Muscle of arm (tissue), 12 donors: ENCODE data around the gene FRAS1. TPM values are rescaled to one million over a fixed set of nuclear protein-coding genes. Genes with fewer than 3 reads are reported as not detected.
"Not testable (repeated sequence)": the region's sequence is repeated elsewhere in the genome, so short reads cannot be mapped to it uniquely, and the experiment has no call there.

Experiments used
- DNase-seq: peaks from one replicate; pipeline ENCODE4 v3.0.0-alpha.2; 2013
- polyA plus RNA-seq, 12 donors: library from polyadenylated mRNA; unstranded; fragments of 120-200 nt; gene quantifications; one replicate each; pipeline ENCODE4 v1.2.1, GENCODE V29; 2013; ENCODE audit not compliant: insufficient read length in 12 of 12

Gene FRAS1
- polyA plus RNA-seq, 12 donors: 5.0 to 19.8 (median 8.0) TPM; not detected in 1

DNA sequence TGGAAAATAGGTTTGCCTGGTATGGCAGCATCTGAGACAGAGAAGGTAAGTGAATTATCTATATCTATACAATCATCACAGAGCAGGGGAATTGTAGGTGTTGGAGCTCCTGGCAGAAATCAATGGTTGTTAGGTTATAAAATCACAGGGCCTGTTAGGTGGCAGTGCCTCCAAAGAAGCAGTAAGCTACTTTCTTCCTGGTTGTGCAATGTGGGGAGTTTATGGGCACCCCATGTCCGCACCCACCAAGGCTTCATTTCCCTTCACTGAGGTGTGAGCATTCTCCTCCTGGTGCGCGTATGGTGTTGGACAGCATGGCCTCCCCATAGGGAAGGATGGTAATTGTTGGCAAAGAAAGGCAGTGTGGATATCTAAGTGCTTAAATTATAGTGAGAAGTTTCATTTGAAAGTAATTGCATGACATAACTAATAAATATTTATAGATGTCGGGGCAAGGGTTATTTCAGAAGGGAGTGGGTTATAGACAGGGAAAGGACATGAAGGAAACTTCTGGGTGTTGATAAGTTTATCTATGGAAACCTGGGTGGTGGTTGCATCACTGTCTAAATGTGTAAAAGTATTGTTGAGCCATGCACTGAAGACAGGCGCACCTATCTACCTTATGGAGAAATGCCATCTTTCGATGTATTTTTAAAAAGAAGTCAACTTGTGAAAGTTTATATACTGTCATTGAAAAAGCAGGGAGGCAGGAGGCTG lies 153.7 kb downstream of the FRAS1 start:
- DNase-seq: no peak

DNA sequence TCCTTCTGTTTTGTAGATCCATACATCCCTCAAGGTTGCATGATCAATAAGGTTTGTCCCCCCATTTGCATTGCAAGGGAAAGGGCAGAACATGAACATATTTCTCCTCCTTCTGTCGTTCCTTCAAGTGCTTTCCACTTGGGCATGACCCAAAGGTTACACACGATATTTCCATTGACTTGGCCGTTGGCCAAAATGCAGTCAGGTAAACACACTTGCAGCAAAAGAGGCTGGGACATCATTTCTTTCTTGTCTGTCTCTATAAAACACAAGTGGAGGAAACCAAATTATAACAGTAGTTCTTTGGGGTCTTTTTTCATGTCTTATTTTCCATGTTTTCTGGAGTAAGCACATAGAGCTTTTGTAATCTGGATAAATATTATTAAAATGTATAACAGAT lies 156.1 kb downstream of the FRAS1 start:
- DNase-seq: no peak

DNA sequence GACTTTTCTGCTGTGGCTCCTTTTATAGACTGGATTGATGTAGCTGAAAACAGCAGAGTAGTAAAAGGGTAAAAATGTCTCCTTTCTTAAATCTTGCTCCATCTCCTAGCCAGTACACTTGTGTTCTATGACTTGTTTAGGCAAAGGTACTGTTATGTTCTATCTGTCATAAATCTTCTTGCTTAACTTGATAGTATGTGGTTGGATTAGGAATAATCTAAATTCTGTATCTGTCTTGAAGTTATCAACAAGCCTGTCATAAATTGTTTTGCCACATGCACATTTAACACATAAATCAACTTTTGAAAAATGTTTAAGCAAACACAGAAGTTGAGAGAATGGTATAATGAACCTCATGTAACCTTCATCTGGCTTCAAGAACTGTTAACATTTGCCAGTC lies 157.0 kb downstream of the FRAS1 start:
- DNase-seq: no peak

DNA sequence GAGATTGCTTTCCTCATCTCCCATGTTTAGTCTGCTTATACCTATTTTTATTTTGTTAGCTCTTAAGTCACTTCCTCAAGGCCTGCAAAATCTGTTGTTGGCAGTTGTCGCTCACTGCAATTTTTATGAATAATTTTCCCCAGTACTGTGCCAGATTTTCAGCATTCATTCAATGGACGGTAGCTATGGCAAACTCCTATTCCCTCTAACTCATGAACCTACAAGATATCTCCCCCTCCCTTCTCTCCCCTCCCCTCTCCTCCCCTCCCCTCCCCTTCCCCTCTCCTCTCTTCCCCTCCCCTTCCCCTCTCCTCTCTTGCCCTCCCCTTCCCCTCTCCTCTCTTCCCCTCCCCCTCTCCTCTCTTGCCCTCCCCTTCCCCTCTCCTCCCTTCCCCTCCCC lies 160.4 kb downstream of the FRAS1 start:
- no peak for DNase-seq

- no peak for DNase-seq
Measured at GRCh38 chr4:78218260-78218659, 161.1 kb downstream of the FRAS1 start.

- DNase-seq: no peak
Measured at GRCh38 chr4:78219825-78220224, 162.7 kb downstream of the FRAS1 start.

GRCh38 chr4:78220283-78220682 lies 163.2 kb downstream of the FRAS1 start:
- DNase-seq: no peak

GRCh38 chr4:78222575-78223186 lies 165.6 kb downstream of the FRAS1 start:
- no peak for DNase-seq

DNA sequence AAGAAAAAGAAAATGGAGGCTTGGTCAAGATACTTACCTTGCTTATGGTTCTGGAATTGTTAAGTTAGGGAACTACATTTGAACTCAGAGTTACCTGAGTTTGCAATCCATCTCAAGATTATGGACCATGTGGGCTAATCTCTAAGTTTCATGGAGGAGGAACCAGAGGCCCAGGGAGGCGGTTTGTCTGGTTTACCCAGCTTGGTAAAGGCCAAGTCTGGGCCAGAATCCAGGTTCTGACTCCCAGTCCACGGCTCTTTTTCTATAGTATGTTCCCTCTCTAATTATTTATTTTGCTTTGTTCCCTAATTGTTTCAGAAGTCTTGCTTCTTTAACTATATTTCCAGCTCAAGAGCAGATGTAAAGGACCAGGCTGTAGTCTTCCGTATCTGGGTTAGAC lies 168.1 kb downstream of the FRAS1 start:
- no peak for DNase-seq

- no peak for DNase-seq
Measured at GRCh38 chr4:78226279-78226678, 169.2 kb downstream of the FRAS1 start.

DNA sequence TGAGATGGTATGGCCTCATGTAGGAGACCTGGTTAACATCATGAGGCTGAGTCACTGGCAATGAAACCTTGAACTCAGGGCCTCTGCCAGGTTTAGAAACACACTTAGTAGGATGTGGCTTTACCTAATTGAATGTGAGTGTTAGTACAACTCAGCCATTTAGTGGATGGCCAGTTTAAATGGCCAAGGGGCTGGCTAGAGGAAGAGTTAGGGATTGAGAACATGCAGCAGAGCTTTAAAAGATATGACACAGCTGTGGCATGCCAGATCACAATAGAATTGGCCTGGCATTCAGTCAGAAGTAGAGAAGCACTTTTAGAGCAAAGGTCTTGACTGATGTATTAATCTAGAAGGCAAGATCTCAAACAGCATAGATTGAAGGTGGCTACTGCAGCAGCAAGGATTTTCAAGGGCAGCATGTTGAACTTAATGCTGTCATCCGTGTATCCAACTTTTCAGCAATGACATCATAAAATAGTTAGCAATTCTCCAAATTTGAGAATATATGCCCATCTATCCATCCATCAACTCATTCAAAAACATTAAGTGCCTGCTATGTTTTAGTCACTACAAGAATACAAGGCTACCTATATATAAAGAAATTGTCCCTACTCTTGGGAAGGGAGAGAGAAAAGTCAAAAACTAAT lies 170.4 kb downstream of the FRAS1 start:
- no peak for DNase-seq

DNA sequence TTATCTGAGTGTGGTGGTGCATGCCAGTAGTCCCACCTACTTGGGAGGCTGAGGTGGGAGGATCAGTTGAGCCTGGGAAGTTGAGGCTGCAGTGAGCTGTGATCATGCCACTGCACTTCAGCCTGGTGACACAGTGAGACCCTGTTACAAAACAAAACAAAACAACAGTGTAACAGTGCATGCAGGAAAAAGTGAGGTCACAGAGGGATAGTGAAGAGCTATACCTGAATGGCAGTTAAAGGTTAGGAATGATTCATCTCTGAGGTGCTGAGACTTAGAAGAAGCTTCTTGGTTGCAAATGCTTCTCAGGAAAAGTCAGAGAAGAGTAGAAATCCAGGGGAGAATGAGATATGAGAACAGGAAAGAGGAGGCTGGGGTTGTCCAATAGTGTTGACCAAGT lies 178.7 kb downstream of the FRAS1 start:
- no peak for DNase-seq

DNA sequence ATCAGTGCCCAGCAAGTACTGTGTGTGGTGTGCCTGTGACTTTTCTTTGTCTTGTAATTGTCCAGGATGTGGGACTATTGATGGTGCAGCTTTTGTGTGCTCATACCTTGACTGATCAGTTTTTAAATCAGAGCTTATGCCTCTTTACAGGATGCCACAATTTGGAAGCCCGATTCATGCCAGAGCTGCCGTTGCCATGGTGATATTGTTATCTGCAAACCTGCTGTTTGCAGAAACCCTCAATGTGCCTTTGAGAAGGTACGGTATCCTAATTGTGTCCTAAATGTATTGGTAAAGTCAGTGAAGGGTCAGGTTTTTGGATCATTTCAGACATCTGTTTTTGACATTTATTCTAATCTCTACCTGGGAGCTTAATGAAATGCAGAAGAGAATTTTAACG lies 180.2 kb downstream of the FRAS1 start:
- DNase-seq: no peak

- DNase-seq: no peak
Measured at GRCh38 chr4:78242071-78242470, 184.9 kb downstream of the FRAS1 start.

GRCh38 chr4:78244705-78245485 lies 187.8 kb downstream of the FRAS1 start:
- no peak for DNase-seq

GRCh38 chr4:78247536-78248285 lies 190.6 kb downstream of the FRAS1 start:
- no peak for DNase-seq

GRCh38 chr4:78250500-78250899 lies 193.4 kb downstream of the FRAS1 start:
- no peak for DNase-seq

GRCh38 chr4:78252773-78253172 lies 195.7 kb downstream of the FRAS1 start:
- DNase-seq: not testable (repeated sequence)

DNA sequence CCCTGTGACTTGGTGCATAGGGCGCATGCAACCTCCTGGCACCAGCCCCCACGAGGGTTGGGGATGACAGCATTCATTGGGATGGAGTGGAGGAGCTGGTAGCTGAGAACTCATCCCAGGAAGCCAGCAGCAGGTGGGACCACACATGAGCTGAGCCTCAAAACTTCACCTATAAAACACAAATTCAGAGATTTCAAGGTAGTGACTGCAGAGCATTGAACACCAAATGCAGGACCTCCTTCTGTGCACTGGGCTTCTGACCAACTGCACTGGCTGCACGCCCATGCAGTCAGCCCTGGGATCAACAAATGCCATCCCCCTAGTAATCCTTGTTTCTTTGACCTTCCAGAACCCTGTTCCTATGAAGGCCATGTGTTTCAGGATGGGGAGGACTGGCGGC lies 197.8 kb downstream of the FRAS1 start:
- no peak for DNase-seq

DNA sequence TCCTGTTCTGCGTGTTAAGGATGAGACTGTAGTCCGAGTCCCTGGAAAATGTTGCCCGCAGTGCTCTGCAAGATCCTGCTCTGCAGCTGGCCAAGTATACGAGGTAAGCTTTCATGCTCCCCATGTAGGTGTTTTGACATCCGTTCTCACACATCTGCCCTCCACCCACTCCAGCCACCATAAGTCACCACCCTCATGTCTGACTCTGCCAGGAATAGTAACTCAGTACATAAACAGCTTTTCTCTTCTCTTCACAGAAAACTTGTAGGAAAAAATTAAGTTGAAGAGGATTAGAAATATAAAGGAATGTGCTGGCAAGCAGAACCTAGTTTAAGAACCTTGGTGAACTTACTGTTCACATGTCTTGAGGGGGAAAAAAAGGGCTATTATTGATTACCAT lies 207.9 kb downstream of the FRAS1 start:
- DNase-seq: no peak

- no peak for DNase-seq
Measured at GRCh38 chr4:78267790-78268189, 210.7 kb downstream of the FRAS1 start.

DNA sequence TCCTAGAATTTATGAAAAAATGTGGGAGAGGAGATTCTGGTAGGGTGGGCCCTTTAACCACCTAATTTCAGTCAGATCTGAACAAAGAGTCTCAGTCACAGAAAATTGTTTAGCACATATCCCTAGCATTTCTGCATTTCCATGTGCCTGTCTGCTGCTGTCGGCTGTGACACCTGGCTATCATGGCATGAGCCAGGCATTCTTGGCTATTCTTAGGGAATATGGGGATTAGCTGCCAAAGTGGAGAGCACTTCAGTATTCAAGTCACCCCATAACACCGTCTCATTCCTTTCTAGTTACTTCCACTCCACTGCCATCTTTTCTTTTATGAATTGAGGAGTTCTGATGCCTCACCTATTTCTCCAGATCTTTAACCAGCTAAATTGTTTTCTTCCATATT lies 211.5 kb downstream of the FRAS1 start:
- DNase-seq: no peak
